Progenitor cell of endocrine pancreas (in vitro differentiated cells): ENCODE data around the gene FBXW8. TPM values are rescaled to one million over a fixed set of nuclear protein-coding genes. Genes with fewer than 3 reads are reported as not detected.

Experiments used
- DNase-seq: peaks from one replicate; pipeline ENCODE4 v3.0.0; 2021; ENCODE audit warnings: low spot score; ENCODE audit not compliant: unreplicated experiment
- H3K27ac Mint-ChIP-seq: 2 replicates; pipeline ENCODE4 v1.8.0; 2021; ENCODE audit warnings: mild to moderate bottlenecking, moderate library complexity, mixed read lengths
- H3K27me3 Mint-ChIP-seq: 2 replicates; pipeline ENCODE4 v1.8.0; 2021; ENCODE audit warnings: mixed read lengths
- H3K36me3 Mint-ChIP-seq: 2 replicates; pipeline ENCODE4 v1.8.0; 2022; ENCODE audit warnings: mixed read lengths; ENCODE audit not compliant: insufficient read depth
- H3K4me1 Mint-ChIP-seq: 2 replicates; pipeline ENCODE4 v1.8.0; 2021; ENCODE audit warnings: low read depth, mixed read lengths
- H3K4me3 Mint-ChIP-seq: 2 replicates; pipeline ENCODE4 v1.8.0; 2021; ENCODE audit warnings: low read depth, mild to moderate bottlenecking, moderate library complexity, mixed read lengths
- H3K9me3 Mint-ChIP-seq: 2 replicates; pipeline ENCODE4 v1.8.0; 2021; ENCODE audit warnings: low read depth, mixed read lengths
- total RNA-seq: library from RNA; stranded (reverse); gene quantifications from 2 replicates; pipeline ENCODE4 v1.2.1, GENCODE V29; 2021
- TF ChIP-seq, protein P1 (sequence below): fragments of 200-600 bp; sonication (generic); IDR thresholded peaks from one replicate; pipeline ENCODE4 v1.5.0; 2021; ENCODE audit warnings: antibody characterized with exemption, mild to moderate bottlenecking; ENCODE audit not compliant: unreplicated experiment

FBXW8 gene
- total RNA-seq, 1 donor from 2014 or later: 32.6 TPM

DNA sequence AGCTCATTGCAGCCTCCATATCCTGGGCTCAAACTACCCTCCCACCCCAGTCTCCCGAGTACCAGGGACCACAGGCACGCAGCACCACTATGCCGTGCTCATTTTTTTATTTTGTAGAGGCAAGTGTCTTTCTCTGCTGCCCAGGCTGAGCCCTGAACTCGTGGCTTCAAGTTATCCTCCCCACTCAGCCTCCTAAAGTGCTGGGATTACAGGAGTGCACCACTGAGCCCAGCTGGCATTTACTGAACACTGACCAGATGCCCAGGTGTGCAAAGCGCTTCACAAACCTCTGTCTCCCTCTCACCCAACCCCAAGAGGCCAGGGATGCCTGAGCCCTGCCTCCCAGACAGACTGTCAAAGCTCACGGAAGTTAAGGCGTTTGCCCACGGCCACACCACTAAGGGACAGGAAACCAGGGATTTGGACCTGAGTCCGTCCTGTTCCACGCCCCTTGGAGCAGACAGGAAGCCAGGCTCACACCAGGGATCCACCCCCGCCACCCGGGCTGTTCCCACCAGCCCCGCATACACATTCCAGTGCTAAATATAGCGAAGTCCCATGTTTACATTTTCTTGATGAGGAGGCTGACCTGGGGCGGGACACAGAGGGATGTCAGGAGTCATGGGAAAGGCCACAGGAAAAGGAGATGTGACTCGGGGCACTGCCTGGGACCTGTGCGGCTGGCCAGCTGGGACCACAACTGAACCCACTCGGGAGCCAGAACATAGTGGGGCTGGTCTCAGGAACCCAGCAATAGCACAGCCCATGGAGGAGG, 137.2 kb downstream of the FBXW8 start:
- TF ChIP-seq, protein P1, sequence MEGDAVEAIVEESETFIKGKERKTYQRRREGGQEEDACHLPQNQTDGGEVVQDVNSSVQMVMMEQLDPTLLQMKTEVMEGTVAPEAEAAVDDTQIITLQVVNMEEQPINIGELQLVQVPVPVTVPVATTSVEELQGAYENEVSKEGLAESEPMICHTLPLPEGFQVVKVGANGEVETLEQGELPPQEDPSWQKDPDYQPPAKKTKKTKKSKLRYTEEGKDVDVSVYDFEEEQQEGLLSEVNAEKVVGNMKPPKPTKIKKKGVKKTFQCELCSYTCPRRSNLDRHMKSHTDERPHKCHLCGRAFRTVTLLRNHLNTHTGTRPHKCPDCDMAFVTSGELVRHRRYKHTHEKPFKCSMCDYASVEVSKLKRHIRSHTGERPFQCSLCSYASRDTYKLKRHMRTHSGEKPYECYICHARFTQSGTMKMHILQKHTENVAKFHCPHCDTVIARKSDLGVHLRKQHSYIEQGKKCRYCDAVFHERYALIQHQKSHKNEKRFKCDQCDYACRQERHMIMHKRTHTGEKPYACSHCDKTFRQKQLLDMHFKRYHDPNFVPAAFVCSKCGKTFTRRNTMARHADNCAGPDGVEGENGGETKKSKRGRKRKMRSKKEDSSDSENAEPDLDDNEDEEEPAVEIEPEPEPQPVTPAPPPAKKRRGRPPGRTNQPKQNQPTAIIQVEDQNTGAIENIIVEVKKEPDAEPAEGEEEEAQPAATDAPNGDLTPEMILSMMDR: no peak
- Mint-ChIP-seq H3K4me1 (peaks cover 25% of the 10 kb centered on the region), H3K9me3 (no peaks in the 10 kb centered on the region), H3K4me3 (no peak overlapping the region), H3K27ac (no peak overlapping the region), H3K36me3 (no peaks in the 10 kb centered on the region), H3K27me3 (peaks cover 23% of the 10 kb centered on the region)
- DNase-seq: no peak

DNA sequence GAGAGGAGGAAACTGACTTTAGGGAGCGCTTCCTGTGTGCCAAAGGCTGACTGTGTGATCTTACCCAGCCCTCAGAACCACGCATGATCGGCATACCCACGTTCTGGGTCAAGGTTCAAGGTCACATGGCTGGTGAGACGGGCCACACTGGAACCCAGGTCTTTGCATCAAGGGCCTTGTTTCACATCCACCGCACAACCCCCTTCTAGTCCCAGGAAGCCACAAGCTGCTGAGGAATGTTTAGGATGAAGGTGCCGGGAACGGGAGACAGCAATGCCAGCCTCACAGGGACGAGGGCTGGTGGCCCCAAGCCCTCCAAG, 137.8 kb downstream of the FBXW8 start:
- DNase-seq: no peak
- TF ChIP-seq, protein P1: no peak
- Mint-ChIP-seq H3K4me1 (peaks cover 28% of the 10 kb centered on the region), H3K36me3 (no peaks in the 10 kb centered on the region), H3K27me3 (peaks cover 29% of the 10 kb centered on the region), H3K9me3 (no peaks in the 10 kb centered on the region), H3K4me3 (no peak overlapping the region), H3K27ac (no peak overlapping the region)

- no peak for DNase-seq
- H3K4me1 Mint-ChIP-seq: peaks cover 29% of the 10 kb centered on the region
- TF ChIP-seq, protein P1: no peak
- H3K27me3 Mint-ChIP-seq: peaks cover 34% of the 10 kb centered on the region
- no peaks in the 10 kb centered on the region for H3K36me3 Mint-ChIP-seq
- H3K27ac Mint-ChIP-seq: no peak overlapping the region
- H3K9me3 Mint-ChIP-seq: no peaks in the 10 kb centered on the region
- H3K4me3 Mint-ChIP-seq: no peak overlapping the region
Observed at GRCh38 chr12:117049295-117049694, 138.5 kb downstream of the FBXW8 start.

DNA sequence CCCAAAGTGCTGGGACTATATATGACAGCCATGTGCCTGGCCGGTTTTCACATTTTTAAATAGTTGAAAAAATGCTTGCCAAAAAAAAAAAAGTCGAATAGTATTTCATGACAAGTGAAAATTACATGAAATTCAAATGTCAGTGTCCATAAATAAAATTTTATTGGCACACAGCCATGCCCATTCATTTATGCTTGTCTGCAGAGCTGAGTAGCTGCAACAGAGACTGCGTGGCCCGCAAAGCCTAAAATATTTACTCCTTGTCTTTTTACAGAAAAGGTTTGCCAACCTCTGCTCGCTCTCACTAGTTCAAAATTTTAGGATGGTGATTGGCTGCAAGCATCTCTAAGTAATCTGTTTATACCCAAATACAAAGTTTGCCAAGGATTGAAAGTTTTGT, 139.3 kb downstream of the FBXW8 start:
- H3K27ac Mint-ChIP-seq: no peak overlapping the region
- no peak for DNase-seq
- H3K4me1 Mint-ChIP-seq: peaks cover 24% of the 10 kb centered on the region
- no peak overlapping the region for H3K4me3 Mint-ChIP-seq
- H3K9me3 Mint-ChIP-seq: no peaks in the 10 kb centered on the region
- H3K27me3 Mint-ChIP-seq: peaks cover 38% of the 10 kb centered on the region
- no peaks in the 10 kb centered on the region for H3K36me3 Mint-ChIP-seq
- TF ChIP-seq, protein P1: no peak

- no peaks in the 10 kb centered on the region for H3K9me3 Mint-ChIP-seq
- no peak overlapping the region for H3K4me3 Mint-ChIP-seq
- DNase-seq: no peak
- no peaks in the 10 kb centered on the region for H3K36me3 Mint-ChIP-seq
- peaks cover 16% of the 10 kb centered on the region for H3K4me1 Mint-ChIP-seq
- no peak overlapping the region for H3K27ac Mint-ChIP-seq
- H3K27me3 Mint-ChIP-seq: peaks cover 38% of the 10 kb centered on the region
- TF ChIP-seq, protein P1: no peak
Observed at GRCh38 chr12:117051380-117051779, 140.6 kb downstream of the FBXW8 start.
